ENCODE results near the gene CABP5. TPM values are rescaled to one million over a fixed set of nuclear protein-coding genes. Genes with fewer than 3 reads are reported as not detected.

The CABP5 gene
- total RNA-seq, 1 experiment from 2014 or later: not detected

GRCh38 chr19:48041877-48042580 is 1.9 kb downstream of the CABP5 start:
- H3K27ac ChIP-seq (ENCODE audit: low read depth, low read length, poor library complexity, severe bottlenecking): no peak overlapping the region
- H3K4me3 ChIP-seq (ENCODE audit: low read depth, low read length, poor library complexity, severe bottlenecking): no peak overlapping the region
- ChIA-PET POLR2A (ENCODE audit: low non-redundant PET) (no interaction called here), CTCF (no interaction called here)
- intact Hi-C loops (cut with micrococcal nuclease; ENCODE audit: unreplicated experiment): no loop called here
- BruUV-seq (replicated peaks): no TSS peak
- peaks cover under 1% of the 10 kb centered on the region for H3K9me3 ChIP-seq (ENCODE audit: low read depth, low read length, poor library complexity, severe bottlenecking)
- no peaks in the 10 kb centered on the region for H3K27me3 ChIP-seq (replicated peaks; ENCODE audit: insufficient read depth, low read depth, low read length, poor library complexity)
- no peaks in the 10 kb centered on the region for H3K36me3 ChIP-seq (ENCODE audit: insufficient read depth, low read length, poor library complexity, severe bottlenecking)
- H3K4me1 ChIP-seq (ENCODE audit: insufficient read depth, low read length, poor library complexity, severe bottlenecking): no peaks in the 10 kb centered on the region
- DNase-seq (ENCODE audit: low spot score): no peak
- TF ChIP-seq, protein P1, sequence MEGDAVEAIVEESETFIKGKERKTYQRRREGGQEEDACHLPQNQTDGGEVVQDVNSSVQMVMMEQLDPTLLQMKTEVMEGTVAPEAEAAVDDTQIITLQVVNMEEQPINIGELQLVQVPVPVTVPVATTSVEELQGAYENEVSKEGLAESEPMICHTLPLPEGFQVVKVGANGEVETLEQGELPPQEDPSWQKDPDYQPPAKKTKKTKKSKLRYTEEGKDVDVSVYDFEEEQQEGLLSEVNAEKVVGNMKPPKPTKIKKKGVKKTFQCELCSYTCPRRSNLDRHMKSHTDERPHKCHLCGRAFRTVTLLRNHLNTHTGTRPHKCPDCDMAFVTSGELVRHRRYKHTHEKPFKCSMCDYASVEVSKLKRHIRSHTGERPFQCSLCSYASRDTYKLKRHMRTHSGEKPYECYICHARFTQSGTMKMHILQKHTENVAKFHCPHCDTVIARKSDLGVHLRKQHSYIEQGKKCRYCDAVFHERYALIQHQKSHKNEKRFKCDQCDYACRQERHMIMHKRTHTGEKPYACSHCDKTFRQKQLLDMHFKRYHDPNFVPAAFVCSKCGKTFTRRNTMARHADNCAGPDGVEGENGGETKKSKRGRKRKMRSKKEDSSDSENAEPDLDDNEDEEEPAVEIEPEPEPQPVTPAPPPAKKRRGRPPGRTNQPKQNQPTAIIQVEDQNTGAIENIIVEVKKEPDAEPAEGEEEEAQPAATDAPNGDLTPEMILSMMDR (conservative IDR thresholded peaks at IDR 0.05; ENCODE audit: low read depth, low read length): no peak
- no peak for TF ChIP-seq EZH2 (IDR thresholded peaks at IDR 0.05; ENCODE audit: borderline replicate concordance, low read depth, low read length, poor library complexity, severe bottlenecking)

- no peak overlapping the region for H3K4me3 ChIP-seq (ENCODE audit: low read depth, low read length, poor library complexity, severe bottlenecking)
- no peak for TF ChIP-seq EZH2 (IDR thresholded peaks at IDR 0.05; ENCODE audit: borderline replicate concordance, low read depth, low read length, poor library complexity, severe bottlenecking)
- TF ChIP-seq, protein P1 (conservative IDR thresholded peaks at IDR 0.05; ENCODE audit: low read depth, low read length): no peak
- H3K36me3 ChIP-seq (ENCODE audit: insufficient read depth, low read length, poor library complexity, severe bottlenecking): no peaks in the 10 kb centered on the region
- intact Hi-C loops (cut with micrococcal nuclease; ENCODE audit: unreplicated experiment): no loop called here
- H3K27me3 ChIP-seq (replicated peaks; ENCODE audit: insufficient read depth, low read depth, low read length, poor library complexity): no peaks in the 10 kb centered on the region
- H3K27ac ChIP-seq (ENCODE audit: low read depth, low read length, poor library complexity, severe bottlenecking): no peak overlapping the region
- peaks cover 5% of the 10 kb centered on the region for H3K9me3 ChIP-seq (ENCODE audit: low read depth, low read length, poor library complexity, severe bottlenecking)
- no peak for DNase-seq (ENCODE audit: low spot score)
- CTCF ChIA-PET: no interaction called here
- POLR2A ChIA-PET (ENCODE audit: low non-redundant PET): no interaction called here
- H3K4me1 ChIP-seq (ENCODE audit: insufficient read depth, low read length, poor library complexity, severe bottlenecking): no peaks in the 10 kb centered on the region
- no TSS peak for BruUV-seq (replicated peaks)
Measured at GRCh38 chr19:48036765-48037164, 7.1 kb downstream of the CABP5 start.

- intact Hi-C loops (cut with micrococcal nuclease; ENCODE audit: unreplicated experiment): no loop called here
- TF ChIP-seq, protein P1 (conservative IDR thresholded peaks at IDR 0.05; ENCODE audit: low read depth, low read length): no peak
- no peak for TF ChIP-seq EZH2 (IDR thresholded peaks at IDR 0.05; ENCODE audit: borderline replicate concordance, low read depth, low read length, poor library complexity, severe bottlenecking)
- ChIA-PET CTCF (interaction anchor here (0.6 kb wide), 1 partner anchor 70 kb away, joined by 4 read pairs; no protein-coding TSS in a partner anchor), POLR2A (ENCODE audit: low non-redundant PET) (no interaction called here)
- BruUV-seq (replicated peaks): no TSS peak
- Histone ChIP-seq H3K9me3 (ENCODE audit: low read depth, low read length, poor library complexity, severe bottlenecking) (peaks cover 5% of the 10 kb centered on the region), H3K4me1 (ENCODE audit: insufficient read depth, low read length, poor library complexity, severe bottlenecking) (peaks cover 7% of the 10 kb centered on the region), H3K4me3 (ENCODE audit: low read depth, low read length, poor library complexity, severe bottlenecking) (no peak overlapping the region), H3K27ac (ENCODE audit: low read depth, low read length, poor library complexity, severe bottlenecking) (no peak overlapping the region), H3K27me3 (replicated peaks; ENCODE audit: insufficient read depth, low read depth, low read length, poor library complexity) (no peaks in the 10 kb centered on the region), H3K36me3 (ENCODE audit: insufficient read depth, low read length, poor library complexity, severe bottlenecking) (no peaks in the 10 kb centered on the region)
- no peak for DNase-seq (ENCODE audit: low spot score)
Measured at GRCh38 chr19:48033604-48034003, 10.3 kb downstream of the CABP5 start.

Data from A673 (cell line).